ENCODE measurements around the gene CASKIN1. TPM values are rescaled to one million over a fixed set of nuclear protein-coding genes. Genes with fewer than 3 reads are reported as not detected.

Gene CASKIN1
- total and polyA plus RNA-seq, 8 donors = 0.15 to 0.73 (median 0.37) TPM; not detected in 4

GRCh38 chr16:2173366-2173765 lies 23.0 kb downstream of the CASKIN1 start:
- H3K27me3 ChIP-seq = peaks cover 0 to 4% (median 0%) of the 10 kb centered on the region in 3 donors
- peaks cover 0 to 9% (median 3%) of the 10 kb centered on the region in 4 donors for H3K4me1 ChIP-seq
- TF ChIP-seq POLR2AphosphoS5 (IDR thresholded peaks at IDR 0.05) (no peak), POLR2A (IDR thresholded peaks at IDR 0.05) (no peak), EP300 (IDR thresholded peaks at IDR 0.05) (no peak)
- TF ChIP-seq, protein P1, sequence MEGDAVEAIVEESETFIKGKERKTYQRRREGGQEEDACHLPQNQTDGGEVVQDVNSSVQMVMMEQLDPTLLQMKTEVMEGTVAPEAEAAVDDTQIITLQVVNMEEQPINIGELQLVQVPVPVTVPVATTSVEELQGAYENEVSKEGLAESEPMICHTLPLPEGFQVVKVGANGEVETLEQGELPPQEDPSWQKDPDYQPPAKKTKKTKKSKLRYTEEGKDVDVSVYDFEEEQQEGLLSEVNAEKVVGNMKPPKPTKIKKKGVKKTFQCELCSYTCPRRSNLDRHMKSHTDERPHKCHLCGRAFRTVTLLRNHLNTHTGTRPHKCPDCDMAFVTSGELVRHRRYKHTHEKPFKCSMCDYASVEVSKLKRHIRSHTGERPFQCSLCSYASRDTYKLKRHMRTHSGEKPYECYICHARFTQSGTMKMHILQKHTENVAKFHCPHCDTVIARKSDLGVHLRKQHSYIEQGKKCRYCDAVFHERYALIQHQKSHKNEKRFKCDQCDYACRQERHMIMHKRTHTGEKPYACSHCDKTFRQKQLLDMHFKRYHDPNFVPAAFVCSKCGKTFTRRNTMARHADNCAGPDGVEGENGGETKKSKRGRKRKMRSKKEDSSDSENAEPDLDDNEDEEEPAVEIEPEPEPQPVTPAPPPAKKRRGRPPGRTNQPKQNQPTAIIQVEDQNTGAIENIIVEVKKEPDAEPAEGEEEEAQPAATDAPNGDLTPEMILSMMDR (IDR thresholded peaks at IDR 0.05) = no peak
- no peak overlapping the region for H3K4me3 ChIP-seq
- intact Hi-C loops (cut with DNase I; ENCODE audit: low total_unique reads) = no loop called here
- H3K27ac ChIP-seq = no peak overlapping the region
- H3K9me3 ChIP-seq = no peaks in the 10 kb centered on the region
- no peak for DNase-seq
- WGBS, 5 donors = 88 to 92% (median 90%) methylated on average over 10 to 14 of the region's 14 CpGs
- peaks cover 70 to 100% (median 99%) of the 10 kb centered on the region in 4 donors for H3K36me3 ChIP-seq

- Histone ChIP-seq H3K4me1 (peaks cover 0 to 7% (median 3%) of the 10 kb centered on the region in 4 donors), H3K4me3 (no peak overlapping the region), H3K9me3 (no peaks in the 10 kb centered on the region), H3K27me3 (no peaks in the 10 kb centered on the region), H3K27ac (no peak overlapping the region), H3K36me3 (peaks cover 69 to 100% (median 100%) of the 10 kb centered on the region in 4 donors)
- intact Hi-C loops (cut with DNase I; ENCODE audit: low total_unique reads) = no loop called here
- WGBS, 5 donors = 90 to 94% (median 92%) methylated on average over 25 to 29 of the region's 29 CpGs
- TF ChIP-seq POLR2AphosphoS5 (IDR thresholded peaks at IDR 0.05) = no peak
- no peak for TF ChIP-seq POLR2A (IDR thresholded peaks at IDR 0.05)
- no peak for DNase-seq
Observed at GRCh38 chr16:2172688-2173335, 23.6 kb downstream of the CASKIN1 start.

- WGBS, 5 donors = 91 to 96% (median 94%) methylated on average over 20 to 28 of the region's 28 CpGs
- H3K4me3 ChIP-seq = no peak overlapping the region
- no peaks in the 10 kb centered on the region for H3K9me3 ChIP-seq
- DNase-seq = no peak
- TF ChIP-seq POLR2A (IDR thresholded peaks at IDR 0.05) (no peak), EP300 (IDR thresholded peaks at IDR 0.05) (no peak)
- TF ChIP-seq, protein P1 (IDR thresholded peaks at IDR 0.05) = no peak
- no peaks in the 10 kb centered on the region for H3K27me3 ChIP-seq
- H3K36me3 ChIP-seq = peaks cover 70 to 100% (median 100%) of the 10 kb centered on the region in 4 donors
- intact Hi-C loops (cut with DNase I; ENCODE audit: low total_unique reads) = no loop called here
- H3K27ac ChIP-seq = no peak overlapping the region
- peaks cover 0 to 7% (median 3%) of the 10 kb centered on the region in 4 donors for H3K4me1 ChIP-seq
Observed at GRCh38 chr16:2171601-2172178, 24.7 kb downstream of the CASKIN1 start.

GRCh38 chr16:2170587-2171435 lies 25.6 kb downstream of the CASKIN1 start:
- Histone ChIP-seq H3K27ac (peak overlapping the region in 3 of 5 donors; percentile 43 to 69 (median 66)), H3K4me1 (peaks cover 0 to 7% (median 3%) of the 10 kb centered on the region in 4 donors), H3K4me3 (peak overlapping the region; percentile 16 to 31 (median 25)), H3K36me3 (peaks cover 69 to 100% (median 100%) of the 10 kb centered on the region in 4 donors), H3K9me3 (no peaks in the 10 kb centered on the region), H3K27me3 (no peaks in the 10 kb centered on the region)
- no peak for DNase-seq
- 84 to 92% (median 88%) methylated on average over 29 to 47 of the region's 47 CpGs for WGBS, 5 donors
- no peak for TF ChIP-seq POLR2A (IDR thresholded peaks at IDR 0.05)
- TF ChIP-seq EP300 (IDR thresholded peaks at IDR 0.05) = no peak
- TF ChIP-seq, protein P1 (IDR thresholded peaks at IDR 0.05) = no peak
- TF ChIP-seq POLR2AphosphoS5 (IDR thresholded peaks at IDR 0.05) = no peak
- intact Hi-C loops (cut with DNase I; ENCODE audit: low total_unique reads) = no loop called here

All from stomach (tissue), 9 donors.